Hematopoietic multipotent progenitor cell treated with erythropoietin and hydrocortisone succinate and interleukin-3 and kit ligand, for 8 days (in vitro differentiated cells): ENCODE data around the gene HAUS7.
"Not testable (repeated sequence)": the region's sequence is repeated elsewhere in the genome, so short reads cannot be mapped to it uniquely, and the experiment has no call there.

ENCODE experiments used
- DNase-seq: peaks from one replicate; pipeline ENCODE4 v3.0.0-alpha.2; 2015

Gene HAUS7

DNA sequence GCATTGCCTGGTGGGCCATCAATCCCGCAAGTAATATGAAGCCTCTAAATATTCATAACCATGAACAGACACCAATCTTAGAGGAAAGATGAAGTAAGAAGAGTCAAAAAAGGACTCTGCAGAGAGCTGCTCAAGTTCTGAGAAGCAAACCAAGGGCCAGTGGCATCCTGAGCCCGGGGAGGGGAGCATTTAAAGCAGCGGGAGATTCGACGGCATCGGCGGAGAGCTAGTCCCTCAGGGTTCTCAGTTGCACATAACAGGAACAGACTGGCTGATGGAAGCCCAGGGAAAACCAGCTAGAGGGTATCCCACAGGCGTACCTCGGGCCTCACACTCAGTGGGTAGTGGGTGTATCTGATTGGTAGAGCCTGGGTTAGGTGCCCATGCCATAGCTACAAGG is 64.4 kb downstream of the HAUS7 start:
- no peak for DNase-seq

DNA sequence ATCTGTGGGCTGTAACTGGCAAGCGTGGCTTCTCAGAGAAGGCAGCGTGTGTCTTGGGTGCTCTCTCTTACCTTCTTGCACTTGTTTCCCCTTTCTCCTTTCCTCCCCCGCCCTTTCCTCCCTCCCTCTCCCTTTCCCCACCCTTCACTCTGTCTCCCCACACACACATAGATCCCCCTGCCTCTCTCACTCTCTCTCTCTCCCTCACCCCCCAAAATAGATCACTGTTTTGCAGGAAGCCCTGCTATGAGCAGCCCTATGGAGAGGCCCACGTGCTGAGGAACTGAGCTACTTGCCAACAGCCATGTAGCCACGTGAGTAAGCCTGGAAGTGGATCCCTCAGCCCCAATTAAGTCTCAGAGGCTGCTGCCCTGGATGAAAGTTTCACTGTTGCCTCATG is 65.0 kb downstream of the HAUS7 start:
- DNase-seq, result no peak

DNA sequence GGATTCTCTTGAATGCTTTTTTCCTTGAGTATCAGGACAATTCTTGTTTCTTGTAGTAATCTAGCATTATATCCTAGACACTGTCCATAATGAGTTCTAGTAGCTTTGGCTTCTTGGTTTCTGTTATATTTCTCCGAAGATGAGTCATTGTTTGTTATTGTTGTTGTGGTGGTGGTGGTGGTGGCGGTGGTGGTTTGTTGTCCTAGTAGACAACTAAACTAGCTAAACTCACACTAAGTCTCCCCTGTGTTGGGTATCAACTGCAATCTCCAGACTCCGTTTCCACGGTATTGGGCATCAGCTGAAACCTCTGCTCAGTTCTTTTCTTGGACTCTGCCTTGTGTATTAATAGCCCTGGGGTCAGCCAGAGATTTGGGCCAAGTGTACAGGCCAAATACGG is 66.0 kb downstream of the HAUS7 start:
- not testable (repeated sequence) for DNase-seq

DNA sequence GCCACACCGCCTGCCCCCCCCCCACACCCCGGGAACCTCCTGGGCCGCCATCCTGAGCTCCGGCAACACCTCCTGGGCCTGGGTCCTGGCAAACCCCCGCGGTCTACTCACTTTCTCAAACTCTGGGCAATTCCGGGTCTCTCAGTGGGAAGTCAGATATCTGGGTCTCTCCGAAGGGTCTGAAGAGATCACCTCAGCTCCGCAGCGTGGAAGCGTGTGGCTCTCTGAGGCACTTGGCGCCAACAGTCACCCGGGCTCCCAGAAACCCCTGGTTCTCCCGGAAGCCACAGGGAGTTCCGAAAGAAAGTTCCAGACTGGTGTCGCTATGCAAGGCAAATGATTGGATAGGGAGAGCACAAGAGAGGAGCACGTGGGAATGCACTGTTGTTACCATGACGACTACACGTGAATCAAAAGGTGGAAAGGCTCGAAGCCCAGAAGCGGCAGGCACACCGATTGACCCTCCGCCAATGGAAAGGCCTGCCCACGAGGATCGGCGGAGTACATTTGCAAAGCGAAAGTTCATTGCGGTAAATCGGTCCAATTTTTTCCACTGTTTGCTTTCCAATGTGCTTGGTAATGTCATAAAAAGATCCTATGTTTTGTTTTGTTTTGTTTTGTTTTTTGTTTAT is 69.1 kb downstream of the HAUS7 start, which contains the start of gene PNMA6E:
TSS of gene PNMA6E (minus strand) at position 218 of the 632 bp plus-strand sequence. CDS start 2,501 bp downstream, outside the sequence.
- no peak for DNase-seq

DNA sequence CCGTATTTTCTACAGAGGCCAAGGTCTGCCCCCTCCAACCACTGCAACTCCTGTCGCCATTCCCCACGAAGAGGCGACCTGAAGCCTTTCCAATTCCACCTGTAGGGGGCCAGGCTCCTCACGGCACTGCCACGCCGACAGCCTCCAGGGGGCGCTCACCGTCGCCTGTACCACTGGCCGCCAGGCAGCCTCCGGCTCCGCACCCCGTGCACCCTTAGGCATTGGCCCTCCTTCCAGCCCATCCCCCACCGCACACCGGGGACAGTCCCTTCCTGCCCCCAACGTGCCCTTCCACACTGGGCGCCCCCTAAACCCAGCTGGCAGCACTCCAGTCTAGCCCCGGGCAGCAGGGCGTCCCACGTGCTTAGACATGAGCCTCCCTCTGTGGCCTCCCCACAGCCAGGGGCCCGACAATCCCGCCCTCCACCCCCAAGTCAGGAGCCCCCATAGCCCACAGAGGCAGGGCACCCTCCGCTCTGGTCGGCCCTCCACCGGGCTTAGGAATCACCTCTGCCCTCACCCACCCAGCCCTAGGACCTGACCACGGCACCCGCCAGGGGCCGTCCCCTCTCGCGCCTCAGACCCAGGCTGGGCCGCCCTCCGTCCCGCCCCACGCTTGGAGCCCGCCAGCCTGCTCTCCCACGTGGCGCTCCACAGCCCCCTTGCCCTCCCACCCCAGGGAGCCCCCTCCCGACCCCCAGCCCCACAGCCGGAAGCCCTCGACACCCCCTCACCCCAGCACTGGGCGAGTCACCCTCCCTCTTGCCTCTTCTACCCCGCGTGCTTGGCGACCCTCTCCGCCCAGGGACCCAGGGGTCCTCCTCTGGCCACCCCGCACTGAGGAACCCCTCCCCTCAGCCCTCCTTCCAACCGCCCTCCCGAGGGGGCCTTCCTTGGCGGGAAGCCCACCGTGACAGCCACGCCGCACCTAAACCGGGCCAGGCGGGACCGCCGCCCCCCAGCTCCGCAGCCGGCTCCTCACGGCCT is 69.9 kb downstream of the HAUS7 start:
- peak; percentile 51 for DNase-seq

DNA sequence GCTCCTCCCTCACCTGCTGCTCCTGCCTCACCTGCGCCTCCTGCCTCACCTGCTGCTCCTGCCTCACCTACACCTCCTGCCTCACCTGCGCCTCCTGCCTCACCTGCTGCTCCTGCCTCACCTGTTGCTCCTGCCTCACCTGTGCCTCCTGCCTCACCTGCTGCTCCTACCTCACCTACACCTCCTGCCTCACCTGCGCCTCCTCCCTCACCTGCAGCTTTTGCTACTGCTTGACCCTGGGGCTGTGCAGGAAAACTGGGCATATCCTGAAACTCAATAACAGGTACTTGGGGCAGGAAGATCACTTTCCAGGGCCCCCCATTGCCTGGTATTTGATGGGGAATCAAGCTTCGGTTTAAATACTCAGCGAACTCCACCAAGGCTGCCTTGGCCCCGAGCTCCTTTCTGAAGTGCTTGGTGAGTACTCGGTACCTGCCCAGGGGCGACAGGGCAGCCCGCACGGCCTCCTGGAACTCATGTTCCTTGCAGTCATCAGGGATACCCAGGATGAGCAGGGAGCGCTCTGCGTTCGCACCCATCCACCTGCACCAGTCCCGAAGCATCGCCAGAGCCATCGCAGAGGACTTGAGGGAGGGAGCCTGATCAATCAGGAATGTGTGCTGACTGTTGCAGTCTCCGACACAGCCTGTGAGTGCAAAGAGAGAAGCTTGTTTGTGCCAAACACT is 72.0 kb downstream of the HAUS7 start:
- no peak for DNase-seq
